Uterus (tissue), 4 donors: ENCODE data around the gene UBE3A. TPM values are rescaled to one million over a fixed set of nuclear protein-coding genes. Genes with fewer than 3 reads are reported as not detected.

Experiments
- DNase-seq, 2 donors: peaks; one replicate each; pipeline ENCODE4 v3.0.0-alpha.2; 2019 to 2020
- H3K27ac ChIP-seq, 2 donors: fragments of 200-600 bp; sonication (generic); 1 replicate in 1 of 2; 2 replicates in 1 of 2; pipeline ENCODE4 v1.5.1; 2016 to 2018
- H3K27me3 ChIP-seq, 2 donors: fragments of 200-600 bp; sonication (generic); one replicate each; pipeline ENCODE4 v1.5.1; 2018 to 2019; ENCODE audit warnings: control low read depth in 1 of 2
- H3K36me3 ChIP-seq, 2 donors: fragments of 200-600 bp; sonication (generic); one replicate each; pipeline ENCODE4 v1.5.1; 2019; ENCODE audit warnings: control low read depth in 1 of 2
- H3K4me1 ChIP-seq, 2 donors: fragments of 200-600 bp; sonication (generic); one replicate each; pipeline ENCODE4 v1.5.1; 2018 to 2019; ENCODE audit warnings: control low read depth in 1 of 2
- H3K4me3 ChIP-seq, 2 donors: fragments of 200-600 bp; sonication (generic); 1 replicate in 1 of 2; 2 replicates in 1 of 2; pipeline ENCODE4 v1.5.1; 2018 to 2019; ENCODE audit warnings: mild to moderate bottlenecking in 1 of 2
- H3K9me3 ChIP-seq, 2 donors: fragments of 200-600 bp; sonication (generic); one replicate each; pipeline ENCODE4 v1.5.1; 2019; ENCODE audit warnings: control low read depth in 1 of 2
- POLR2A ChIP-seq, 2 donors: fragments of 450-650 bp; IDR thresholded peaks; one replicate each; pipeline ENCODE4 v1.6.1; 2016; ENCODE audit warnings: antibody characterized with exemption in 2 of 2, mild to moderate bottlenecking in 1 of 2, moderate library complexity in 1 of 2
- intact Hi-C: fragments of 100-400 bp; cut with DNase I; formaldehyde crosslinking; loops from one replicate; pipeline ENCODE4 v1.15.1; 2023; ENCODE audit warnings: low total_unique reads
- total RNA-seq, 4 donors: library from RNA; depleted of rRNA in 3 of 4; stranded (reverse); fragments of >200 nt in 3 of 4; gene quantifications; one replicate each; pipeline versions ENCODE4 v1.1.0 to v1.2.4, GENCODE V29; 2014 to 2023
- TF ChIP-seq, protein P1 (sequence below), 4 experiments: fragments of 200-600 bp in 2 of 4; fragments of 450-650 bp in 2 of 4; sonication (generic) in 2 of 4; IDR thresholded peaks; one replicate each; pipeline ENCODE4 v1.5.1; 2016 to 2019; ENCODE audit warnings: antibody characterized with exemption in 4 of 4, mild to moderate bottlenecking in 2 of 4, moderate library complexity in 1 of 4
- donor health status: DM: yes; HTN: yes; CAD: no.

UBE3A gene
- total RNA-seq, 4 donors from 2014 or later: 59.7 to 180 (median 127) TPM

DNA sequence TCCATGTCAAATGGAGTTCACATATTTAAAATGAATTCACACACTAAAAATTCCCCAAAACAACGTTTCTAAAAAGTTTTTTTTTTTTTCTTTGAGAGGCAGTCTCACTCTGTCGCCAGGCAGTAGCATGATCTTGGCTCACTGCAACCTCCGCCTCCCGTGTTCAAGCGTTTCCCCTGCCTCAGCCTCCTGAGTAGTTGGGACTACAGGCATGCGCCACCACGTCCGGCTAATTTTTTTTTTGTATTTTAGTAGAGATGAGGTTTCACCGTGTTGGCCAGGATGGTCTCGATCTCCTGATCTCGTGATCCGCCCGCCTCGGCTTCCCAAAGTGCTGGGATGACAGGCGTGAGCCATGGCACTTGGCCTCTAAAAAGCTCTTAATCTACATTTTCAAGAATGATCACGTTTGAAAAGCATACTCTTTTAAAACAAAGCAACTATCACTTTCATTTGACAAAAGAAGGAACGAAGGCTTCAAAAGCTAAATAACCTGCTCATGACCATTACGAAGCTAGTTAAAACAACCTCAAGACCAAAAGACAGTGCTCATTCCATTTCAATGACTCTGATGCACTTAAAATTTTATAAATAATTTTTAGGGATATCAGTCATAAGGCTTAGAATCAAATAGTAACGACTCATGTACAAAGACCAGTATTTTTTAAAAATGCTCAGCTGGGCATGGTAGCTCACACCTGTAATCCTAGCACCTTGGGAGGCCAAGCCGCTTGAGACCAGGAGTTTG is 5.5 kb downstream of the UBE3A start:
- Histone ChIP-seq H3K27ac (no peak overlapping the region), H3K4me3 (no peak overlapping the region), H3K9me3 (no peaks in the 10 kb centered on the region), H3K4me1 (no peaks in the 10 kb centered on the region), H3K36me3 (no peaks in the 10 kb centered on the region), H3K27me3 (no peaks in the 10 kb centered on the region)
- TF ChIP-seq, protein P1, sequence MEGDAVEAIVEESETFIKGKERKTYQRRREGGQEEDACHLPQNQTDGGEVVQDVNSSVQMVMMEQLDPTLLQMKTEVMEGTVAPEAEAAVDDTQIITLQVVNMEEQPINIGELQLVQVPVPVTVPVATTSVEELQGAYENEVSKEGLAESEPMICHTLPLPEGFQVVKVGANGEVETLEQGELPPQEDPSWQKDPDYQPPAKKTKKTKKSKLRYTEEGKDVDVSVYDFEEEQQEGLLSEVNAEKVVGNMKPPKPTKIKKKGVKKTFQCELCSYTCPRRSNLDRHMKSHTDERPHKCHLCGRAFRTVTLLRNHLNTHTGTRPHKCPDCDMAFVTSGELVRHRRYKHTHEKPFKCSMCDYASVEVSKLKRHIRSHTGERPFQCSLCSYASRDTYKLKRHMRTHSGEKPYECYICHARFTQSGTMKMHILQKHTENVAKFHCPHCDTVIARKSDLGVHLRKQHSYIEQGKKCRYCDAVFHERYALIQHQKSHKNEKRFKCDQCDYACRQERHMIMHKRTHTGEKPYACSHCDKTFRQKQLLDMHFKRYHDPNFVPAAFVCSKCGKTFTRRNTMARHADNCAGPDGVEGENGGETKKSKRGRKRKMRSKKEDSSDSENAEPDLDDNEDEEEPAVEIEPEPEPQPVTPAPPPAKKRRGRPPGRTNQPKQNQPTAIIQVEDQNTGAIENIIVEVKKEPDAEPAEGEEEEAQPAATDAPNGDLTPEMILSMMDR (IDR thresholded peaks at IDR 0.05): no peak
- no peak for TF ChIP-seq POLR2A (IDR thresholded peaks at IDR 0.05)
- intact Hi-C loops: no loop called here
- no peak for DNase-seq

DNA sequence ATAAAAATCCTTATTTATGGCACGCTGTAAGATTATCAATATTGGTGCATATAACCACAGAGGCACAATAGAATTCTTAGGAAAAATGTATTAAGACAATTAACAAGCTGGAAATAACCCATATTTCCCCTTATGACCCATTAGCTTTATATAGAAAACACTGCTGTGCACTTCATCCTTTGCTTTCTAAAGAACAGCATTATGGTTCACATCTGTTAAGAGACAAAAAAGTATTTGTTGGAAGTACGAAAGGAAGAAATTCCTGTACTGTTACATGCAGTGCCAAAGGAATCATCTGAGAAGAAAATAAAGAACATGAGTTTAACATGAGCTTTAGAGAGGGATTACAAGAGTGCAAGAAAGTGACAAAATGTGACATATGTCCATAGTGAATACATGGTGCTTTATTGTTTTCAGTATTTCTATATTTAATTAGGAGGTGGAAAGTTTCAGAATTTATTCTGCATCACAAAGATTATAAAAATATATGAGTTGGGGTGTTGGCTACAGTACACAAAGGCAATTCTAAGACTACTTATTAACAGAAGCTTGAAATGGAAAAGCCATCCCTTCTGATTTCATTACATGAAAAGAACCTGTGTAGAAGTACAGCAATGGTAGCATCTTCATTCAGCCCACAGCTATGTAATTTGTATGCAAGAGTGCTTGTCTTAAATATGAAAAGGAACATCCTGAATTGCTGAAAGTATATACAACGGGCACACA is 6.8 kb downstream of the UBE3A start:
- intact Hi-C loops: no loop called here
- no peak overlapping the region for H3K27ac ChIP-seq
- no peaks in the 10 kb centered on the region for H3K27me3 ChIP-seq
- no peaks in the 10 kb centered on the region for H3K36me3 ChIP-seq
- no peak for DNase-seq
- no peak overlapping the region for H3K4me3 ChIP-seq
- no peak for TF ChIP-seq POLR2A (IDR thresholded peaks at IDR 0.05)
- TF ChIP-seq, protein P1 (IDR thresholded peaks at IDR 0.05): no peak
- H3K9me3 ChIP-seq: no peaks in the 10 kb centered on the region
- H3K4me1 ChIP-seq: no peaks in the 10 kb centered on the region

GRCh38 chr15:25427861-25428260 is 11.0 kb downstream of the UBE3A start:
- Histone ChIP-seq H3K4me3 (no peak overlapping the region), H3K4me1 (no peaks in the 10 kb centered on the region), H3K9me3 (no peaks in the 10 kb centered on the region), H3K27ac (no peak overlapping the region), H3K27me3 (no peaks in the 10 kb centered on the region), H3K36me3 (no peaks in the 10 kb centered on the region)
- DNase-seq: no peak
- intact Hi-C loops: no loop called here
- TF ChIP-seq, protein P1 (IDR thresholded peaks at IDR 0.05): no peak
- TF ChIP-seq POLR2A (IDR thresholded peaks at IDR 0.05): no peak

GRCh38 chr15:25426896-25427610 is 11.8 kb downstream of the UBE3A start:
- Histone ChIP-seq H3K27ac (no peak overlapping the region), H3K9me3 (no peaks in the 10 kb centered on the region), H3K4me1 (no peaks in the 10 kb centered on the region), H3K36me3 (no peaks in the 10 kb centered on the region), H3K27me3 (no peaks in the 10 kb centered on the region), H3K4me3 (no peak overlapping the region)
- DNase-seq: no peak
- intact Hi-C loops: no loop called here
- no peak for TF ChIP-seq POLR2A (IDR thresholded peaks at IDR 0.05)
- TF ChIP-seq, protein P1 (IDR thresholded peaks at IDR 0.05): no peak

DNA sequence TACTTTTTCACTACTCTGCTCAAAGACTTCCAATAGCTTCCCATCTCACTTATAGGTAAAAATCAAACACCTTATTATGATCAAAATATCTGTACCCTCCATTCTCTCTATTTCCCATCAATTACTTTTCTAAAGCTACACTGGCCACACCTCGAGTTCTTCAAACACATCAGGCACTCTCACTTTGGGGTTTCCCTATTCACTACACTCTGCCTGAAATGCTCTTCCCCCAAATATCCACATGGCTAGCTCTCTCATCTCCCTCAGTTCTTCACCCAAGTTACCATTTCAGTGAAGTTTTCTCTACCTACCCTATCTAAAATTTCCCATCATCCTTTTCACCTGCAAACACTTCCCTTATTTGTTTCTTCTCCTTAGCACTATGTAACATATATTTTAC is 14.8 kb downstream of the UBE3A start:
- no peaks in the 10 kb centered on the region for H3K27me3 ChIP-seq
- no peak overlapping the region for H3K27ac ChIP-seq
- no peaks in the 10 kb centered on the region for H3K4me1 ChIP-seq
- no peaks in the 10 kb centered on the region for H3K9me3 ChIP-seq
- intact Hi-C loops: no loop called here
- H3K4me3 ChIP-seq: no peak overlapping the region
- H3K36me3 ChIP-seq: no peaks in the 10 kb centered on the region
- DNase-seq: no peak
- TF ChIP-seq, protein P1 (IDR thresholded peaks at IDR 0.05): no peak
- TF ChIP-seq POLR2A (IDR thresholded peaks at IDR 0.05): no peak
